Activated CD4-positive, alpha-beta T cell treated with anti-CD3 and anti-CD28 coated beads for 1 hour (primary cell): ENCODE results near the gene SGMS2.
"Not testable (repeated sequence)": the region's sequence is repeated elsewhere in the genome, so short reads cannot be mapped to it uniquely, and the experiment has no call there.

Experiments
- DNase-seq: peaks from one replicate; pipeline ENCODE4 v3.0.0-alpha.2; 2020

SGMS2 gene

DNA sequence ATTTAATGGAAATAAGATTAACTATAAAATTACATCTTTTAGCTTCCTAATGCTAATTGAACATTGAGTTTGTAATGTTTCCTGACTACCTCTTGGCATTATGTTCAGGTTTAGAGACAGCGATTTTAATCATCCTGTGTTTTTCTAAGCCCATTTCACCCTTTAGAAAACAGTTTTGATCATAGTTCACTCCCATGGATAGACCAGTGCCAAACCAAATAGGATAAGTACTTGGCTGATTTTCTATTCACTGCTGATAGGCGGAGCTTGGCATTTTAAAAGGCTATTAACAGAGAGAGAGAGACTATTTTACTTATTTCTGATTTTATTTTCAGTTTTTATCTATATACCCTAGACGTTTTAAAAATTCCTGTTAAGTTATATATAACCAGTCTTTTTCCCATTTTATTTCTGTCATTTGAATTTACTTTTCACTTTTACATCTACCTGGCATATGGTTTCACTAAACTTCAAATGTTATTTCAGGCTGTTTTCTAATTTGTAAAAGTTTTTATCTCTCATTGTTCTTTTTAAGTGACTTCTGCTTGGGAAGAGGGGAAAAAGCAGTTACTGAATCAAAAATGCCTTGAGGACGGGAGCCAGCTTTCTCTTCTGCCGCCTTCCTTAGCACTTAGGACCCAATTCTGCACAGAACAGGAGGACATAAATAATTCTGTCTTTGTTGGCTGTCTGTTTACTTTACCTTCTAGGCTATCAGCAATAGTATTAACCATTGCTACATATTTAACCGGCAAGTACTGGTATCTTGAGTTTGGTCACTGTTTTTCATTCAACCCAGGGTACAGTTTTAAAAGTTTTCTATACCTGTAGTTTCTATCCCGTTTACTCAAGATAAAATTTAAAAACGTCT lies 46.4 kb downstream of the SGMS2 start:
- DNase-seq = no peak

DNA sequence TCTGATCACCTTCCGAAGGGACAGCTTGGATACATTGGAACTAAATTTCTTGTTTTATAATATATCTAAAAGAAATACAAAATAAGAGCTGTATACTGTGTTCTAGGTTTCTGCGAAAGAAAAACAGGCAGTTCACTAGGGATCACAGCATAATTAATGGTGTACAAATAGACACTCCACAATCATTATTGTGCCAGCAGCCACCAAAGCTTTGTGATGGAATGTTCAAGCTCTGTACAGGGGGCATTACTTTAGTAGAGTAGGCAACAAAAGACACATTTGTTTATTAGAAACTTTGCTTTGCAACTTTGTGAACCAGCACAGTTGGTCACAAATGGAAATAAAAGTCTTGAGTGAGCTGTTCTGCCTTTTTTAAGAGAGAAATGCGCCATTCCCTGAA lies 49.3 kb downstream of the SGMS2 start:
- no peak for DNase-seq

DNA sequence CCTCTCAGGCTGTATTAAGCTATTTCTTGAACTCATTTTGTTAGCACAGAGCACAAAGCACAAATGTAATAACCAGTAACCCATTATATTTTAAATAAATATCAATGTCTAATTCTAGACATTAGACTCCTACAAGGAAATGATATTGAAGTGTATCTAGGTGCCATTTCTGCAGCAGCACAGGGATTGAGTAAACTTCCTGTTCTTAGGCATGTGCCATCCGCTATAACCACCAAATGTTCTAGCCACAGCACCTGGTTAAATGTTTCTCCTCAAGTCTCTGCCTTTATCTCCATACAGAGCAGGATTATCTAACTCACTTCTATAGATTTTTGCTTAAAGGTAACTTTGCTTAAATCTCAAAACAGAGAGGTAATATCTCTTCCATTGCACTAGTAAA lies 51.4 kb downstream of the SGMS2 start:
- DNase-seq = no peak

DNA sequence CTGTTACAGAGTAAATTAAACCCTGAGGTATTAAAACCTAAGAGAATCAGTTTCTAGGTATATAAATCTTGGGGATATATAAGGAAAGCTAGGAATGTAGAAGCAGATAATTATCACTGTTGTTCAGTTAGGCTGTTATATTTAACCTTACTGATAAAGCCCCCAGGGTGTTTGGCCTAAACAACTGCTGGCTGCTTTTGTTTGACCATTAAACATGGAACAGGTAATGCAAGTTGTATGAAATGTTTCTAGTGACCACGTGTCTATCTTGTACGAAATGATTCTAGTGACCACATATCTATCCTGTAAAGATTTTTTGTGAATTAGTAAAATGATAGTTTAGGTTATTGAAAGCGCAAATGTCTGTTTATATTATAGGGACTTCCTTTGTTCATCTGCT lies 52.6 kb downstream of the SGMS2 start:
- DNase-seq = no peak

DNA sequence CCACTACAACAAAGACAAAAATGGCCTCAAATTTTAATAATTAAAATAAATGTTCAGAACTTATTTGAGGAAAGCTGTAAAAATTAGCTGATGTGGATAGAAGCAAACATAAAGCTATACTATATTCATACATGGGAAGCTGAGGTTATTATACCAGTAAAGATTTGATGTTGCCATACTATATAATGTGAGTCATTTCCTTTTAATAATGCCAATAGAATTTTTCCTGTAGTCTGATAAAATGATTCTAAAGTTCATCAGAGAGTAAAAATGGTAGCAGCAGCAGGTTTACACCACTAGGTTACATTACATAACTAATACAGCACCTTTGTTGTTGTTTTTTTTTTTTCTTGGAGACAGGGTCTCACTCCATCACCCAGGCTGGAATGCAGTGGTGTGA lies 61.1 kb downstream of the SGMS2 start:
- no peak for DNase-seq

DNA sequence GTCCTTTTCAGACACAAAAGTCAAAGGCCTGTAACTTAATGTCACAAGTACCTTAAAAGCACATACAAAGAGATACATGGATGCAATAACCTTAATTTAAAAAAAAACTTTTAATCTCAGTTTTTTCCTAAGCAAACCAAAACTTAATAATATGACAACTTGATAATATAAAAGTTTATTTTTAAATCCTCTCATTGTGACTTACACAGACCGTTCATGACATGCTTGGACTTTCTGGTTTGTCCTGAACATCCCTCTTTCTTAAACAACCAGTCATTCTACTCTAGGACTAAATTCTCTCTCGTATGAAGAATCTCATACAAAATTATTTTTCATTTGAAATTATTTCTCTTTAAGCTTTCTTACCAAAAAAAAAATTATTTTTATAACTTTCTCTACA lies 63.5 kb downstream of the SGMS2 start:
- DNase-seq = no peak

DNA sequence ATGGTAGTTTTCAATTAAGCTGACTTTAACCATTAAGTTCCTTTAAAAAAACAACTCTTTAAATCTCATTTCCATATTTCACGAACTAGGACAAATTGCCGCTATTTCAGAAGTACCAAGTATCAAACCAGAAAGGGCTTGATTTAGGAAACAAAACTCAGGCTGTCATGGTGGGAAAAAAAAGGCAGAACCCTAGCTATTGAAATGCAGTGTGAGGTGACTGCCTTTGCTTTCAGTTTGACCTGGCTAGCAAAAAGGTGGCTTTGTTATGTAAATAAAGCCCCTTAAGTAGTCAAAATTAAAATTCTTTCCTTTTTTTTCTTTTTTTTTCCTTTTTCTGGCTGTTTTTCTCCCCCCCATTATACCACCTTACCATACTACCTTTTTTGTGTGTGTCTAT lies 66.0 kb downstream of the SGMS2 start:
- no peak for DNase-seq

DNA sequence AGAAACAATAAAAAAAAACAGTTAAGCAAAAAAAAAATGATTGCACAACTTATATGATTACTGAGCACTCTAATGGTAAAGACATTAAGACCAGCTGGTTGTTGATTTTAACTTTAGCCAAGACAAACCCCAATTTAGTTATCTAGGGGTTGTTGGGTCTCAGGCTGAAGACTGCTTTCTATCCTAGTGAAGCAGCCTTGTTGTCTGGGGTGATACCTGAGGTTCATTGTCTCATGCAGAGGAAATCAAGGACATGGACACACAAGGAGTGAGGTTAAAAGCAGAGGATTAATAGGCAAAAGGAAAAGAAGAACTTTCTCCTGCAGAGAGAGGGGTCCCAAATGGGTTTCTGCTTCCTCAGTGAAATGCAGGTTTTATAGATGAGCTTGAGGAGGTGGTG lies 66.6 kb downstream of the SGMS2 start:
- no peak for DNase-seq

DNA sequence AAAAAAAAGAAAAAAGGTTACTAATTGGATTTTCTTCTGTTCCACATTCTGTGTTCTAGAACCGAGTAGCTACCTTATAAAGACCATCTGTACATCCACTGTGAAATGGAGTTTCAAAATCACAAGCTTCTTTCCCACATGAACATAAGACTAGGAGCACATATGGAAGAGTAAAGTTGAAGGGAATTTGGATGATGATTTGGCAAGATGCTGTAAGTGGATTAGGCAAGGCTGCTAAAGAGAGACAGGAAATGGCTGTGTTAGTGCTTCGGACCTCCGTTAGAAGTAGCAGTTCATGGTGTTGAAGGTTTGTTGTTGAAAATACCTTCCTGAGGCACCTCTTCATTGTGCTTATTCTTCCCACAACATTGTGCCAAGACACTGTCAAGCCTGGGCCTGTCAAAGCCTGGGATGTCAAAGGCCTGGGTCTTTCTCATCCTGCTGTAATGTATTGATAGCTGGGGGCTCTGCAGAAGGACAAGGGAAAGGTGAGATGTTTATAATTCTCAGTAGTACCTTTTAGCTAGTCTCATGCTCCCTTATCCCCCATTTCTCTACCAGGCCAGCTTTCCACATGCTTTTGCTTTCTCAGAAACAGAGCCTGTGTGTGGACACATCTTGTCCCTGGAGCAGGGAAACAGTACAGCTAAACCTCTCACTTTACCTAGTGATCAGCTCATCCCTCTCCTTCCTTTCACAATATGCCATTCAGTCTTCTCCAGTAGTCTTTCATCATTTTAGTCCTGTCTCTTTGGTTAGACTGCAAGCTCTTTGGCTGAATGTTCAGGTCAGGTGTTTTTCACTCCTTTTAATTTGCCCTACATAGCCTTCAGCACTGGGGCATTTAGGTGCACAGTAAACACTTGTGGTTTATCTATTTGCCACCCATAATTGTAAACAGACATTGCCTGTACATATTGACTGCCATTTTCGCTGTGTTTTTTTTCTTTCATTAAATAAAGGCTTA lies 68.7 kb downstream of the SGMS2 start:
- DNase-seq = no peak

DNA sequence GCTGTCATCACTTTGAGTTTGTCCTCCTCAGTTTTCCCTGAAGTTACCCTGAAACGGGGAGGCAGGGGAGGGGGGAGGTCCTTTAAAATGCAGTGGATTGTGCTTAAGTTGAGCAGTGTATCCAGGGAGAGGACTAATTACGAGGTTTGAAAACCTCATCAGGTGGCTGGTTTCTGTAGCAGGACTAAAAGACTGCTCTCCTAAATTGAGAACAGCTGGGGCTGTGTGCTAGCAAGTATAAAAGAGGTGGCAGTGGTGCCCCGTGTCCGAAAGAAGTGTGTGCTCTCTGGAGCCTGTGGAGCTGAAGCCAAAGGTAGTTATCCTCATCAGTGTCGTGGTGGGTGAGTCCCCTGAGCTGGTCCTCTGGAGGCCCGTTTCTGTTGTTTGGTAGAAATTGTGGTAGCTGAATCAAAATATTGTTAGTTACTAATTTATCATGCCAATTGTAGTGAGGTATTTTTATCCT lies 69.4 kb downstream of the SGMS2 start:
- DNase-seq = no peak

DNA sequence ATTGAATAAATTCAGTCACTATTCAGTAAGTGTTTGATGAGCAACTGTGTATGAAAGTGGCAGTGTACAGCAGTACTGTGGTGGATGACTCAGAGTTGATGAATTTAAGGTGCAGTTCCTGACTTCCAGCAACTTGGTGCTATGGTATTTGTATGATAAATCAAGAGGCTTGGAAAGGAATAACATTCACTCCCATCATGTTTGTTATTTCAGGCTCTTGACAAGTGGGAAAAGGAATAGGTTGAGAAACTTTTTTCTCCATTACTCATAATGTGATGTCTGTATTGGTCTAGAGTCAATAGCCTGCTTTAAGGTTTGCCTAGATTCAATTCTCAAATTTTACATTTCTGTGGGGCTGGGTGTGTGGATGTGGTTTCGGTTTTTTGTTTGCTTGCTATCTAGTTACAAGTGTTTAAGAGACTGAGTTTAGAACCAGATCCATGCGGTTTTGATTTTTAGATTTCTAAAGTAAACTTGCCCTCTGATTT lies 71.5 kb downstream of the SGMS2 start:
- DNase-seq = no peak

DNA sequence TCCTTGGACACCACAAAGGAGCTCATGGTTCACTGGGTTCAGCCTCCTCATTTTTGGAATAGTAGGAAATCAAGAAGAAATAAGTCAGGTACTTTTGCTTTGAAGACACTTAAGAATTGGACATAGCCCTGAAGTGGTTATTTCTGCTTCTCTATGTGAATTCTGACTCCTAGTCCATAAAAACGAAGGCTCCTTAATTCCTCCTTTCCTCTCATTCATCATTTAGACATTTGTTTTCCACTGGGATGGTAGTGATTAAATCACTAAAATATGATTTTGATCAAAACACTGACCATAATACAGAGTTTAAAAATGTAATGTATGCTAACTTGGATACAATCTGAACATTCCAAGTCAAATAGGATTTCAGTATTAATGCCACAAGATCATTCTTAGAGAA lies 71.9 kb downstream of the SGMS2 start:
- DNase-seq = no peak

DNA sequence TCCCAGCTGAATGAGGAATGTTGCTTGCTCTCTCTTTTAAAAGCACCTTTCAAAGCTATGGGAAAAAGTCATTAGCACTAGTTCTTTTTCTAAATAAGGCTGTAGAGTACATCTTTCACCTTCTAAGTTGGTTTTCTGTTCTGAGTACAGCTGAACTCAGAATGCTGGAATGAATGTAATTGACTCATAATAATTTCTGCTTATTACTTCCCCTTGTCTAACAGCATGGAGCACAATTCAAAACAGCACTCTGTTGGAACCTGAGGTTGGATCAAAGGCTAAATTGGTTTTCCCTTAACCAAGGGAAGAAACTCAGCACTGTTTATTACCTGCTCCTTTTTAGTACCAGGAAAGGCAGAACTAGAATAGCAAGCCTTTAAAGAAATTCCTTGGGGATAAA lies 73.1 kb downstream of the SGMS2 start:
- no peak for DNase-seq

DNA sequence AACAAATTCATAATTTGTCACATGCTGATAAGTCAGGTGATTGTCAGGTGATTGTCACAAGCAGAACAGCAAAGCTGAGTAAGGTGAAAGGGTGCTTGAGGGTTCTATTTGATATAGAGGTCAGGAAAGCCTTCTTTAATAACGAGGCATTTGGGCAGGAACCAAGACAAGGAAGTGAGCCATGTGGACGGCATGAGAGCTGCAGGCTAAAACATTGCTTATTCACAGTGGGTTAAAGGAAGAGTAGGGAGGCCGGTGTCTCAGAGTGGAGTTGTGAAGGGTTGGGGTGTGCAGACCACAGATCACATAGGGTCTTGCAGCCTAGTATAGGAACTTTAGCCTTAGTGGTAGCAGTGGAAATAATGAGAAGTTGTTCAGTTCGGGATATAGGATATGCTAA lies 75.3 kb downstream of the SGMS2 start:
- DNase-seq = no peak

DNA sequence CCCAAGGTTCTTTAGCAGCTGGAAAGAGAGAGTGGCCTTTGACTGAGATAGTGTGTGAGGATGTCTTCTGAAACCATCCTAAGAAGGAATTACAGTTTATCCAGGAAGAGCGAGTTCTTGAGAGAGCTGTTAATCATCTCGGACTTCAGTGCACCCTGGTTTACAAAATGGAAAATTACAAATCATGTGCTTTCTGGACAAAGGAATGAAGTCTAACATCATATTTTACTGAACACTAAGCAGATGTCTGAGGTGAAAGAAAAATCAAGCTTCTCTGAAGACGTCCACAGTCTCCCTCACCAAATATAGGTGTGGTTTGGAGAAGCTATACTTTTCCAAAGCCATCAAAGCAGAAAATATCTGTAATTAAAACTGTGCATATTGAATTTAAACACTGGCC lies 75.8 kb downstream of the SGMS2 start:
- no peak for DNase-seq

DNA sequence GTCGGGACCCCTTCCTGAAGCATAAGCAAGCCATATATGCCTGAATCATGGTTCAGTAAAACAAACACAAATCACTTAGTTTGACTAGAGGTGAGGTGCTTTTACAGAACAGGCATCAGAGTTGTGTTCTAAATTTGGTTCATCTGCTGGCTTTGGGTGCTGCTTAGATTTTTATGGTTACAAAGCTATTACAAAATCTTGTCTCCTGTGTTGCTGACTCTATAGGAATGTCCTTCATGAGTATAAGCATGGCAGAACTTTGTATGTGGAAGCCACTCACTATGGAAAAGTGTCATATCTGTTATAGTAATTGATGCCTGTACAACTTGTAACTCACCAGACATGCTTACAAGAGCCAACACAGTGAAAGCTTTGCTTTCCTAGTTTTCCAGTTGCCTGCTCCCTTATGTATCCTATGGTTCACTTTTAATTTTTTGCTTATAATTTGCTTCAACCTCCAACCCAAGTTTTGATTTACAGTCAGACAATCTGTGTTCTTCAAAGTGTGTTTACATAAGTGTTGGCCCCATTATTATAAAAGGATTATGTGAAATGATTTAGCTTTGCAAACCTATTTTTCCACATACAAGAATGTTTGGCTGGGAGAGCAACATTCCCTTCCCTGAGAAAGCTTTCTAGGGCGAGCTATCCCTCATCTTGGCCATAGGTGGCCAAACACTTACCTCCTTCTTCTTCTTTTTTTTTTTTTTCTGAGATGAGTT lies 76.6 kb downstream of the SGMS2 start:
- no peak for DNase-seq

DNA sequence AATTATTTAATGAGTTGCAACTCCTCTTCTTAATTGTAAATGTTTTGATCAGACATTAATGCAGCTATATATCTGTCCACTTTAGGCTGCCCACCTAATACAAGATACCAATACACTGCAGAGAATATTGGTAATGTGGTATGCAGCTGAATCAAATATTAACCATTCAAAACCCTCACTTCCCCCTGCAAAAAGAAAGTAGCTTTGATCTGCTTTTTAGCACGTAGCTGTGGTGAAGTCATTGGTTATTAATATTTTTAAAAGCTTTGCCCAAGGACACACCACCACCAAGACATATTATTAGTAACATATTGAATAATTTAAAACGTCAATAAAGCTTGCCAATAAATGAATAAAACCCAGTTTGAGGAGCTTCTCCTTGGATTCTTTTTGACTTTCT lies 78.0 kb downstream of the SGMS2 start:
- no peak for DNase-seq

DNA sequence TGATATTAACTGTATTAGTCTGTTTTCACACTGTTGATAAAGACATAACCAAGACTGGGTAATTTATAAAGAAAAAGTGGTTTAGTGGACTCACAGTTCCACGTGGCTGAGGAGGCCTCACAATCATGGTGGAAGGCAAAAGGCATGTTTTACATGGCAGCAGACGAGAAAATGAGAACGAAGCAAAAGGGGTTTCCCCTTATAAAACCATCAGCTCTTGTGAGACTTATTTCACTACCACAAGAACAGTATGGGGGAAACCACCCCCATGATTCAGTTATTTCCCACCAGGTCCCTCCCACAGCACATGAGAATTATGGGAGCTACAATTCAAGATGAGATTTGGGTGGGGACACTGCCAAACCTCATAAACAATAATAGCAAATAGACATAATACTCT lies 80.3 kb downstream of the SGMS2 start:
- DNase-seq = not testable (repeated sequence)

DNA sequence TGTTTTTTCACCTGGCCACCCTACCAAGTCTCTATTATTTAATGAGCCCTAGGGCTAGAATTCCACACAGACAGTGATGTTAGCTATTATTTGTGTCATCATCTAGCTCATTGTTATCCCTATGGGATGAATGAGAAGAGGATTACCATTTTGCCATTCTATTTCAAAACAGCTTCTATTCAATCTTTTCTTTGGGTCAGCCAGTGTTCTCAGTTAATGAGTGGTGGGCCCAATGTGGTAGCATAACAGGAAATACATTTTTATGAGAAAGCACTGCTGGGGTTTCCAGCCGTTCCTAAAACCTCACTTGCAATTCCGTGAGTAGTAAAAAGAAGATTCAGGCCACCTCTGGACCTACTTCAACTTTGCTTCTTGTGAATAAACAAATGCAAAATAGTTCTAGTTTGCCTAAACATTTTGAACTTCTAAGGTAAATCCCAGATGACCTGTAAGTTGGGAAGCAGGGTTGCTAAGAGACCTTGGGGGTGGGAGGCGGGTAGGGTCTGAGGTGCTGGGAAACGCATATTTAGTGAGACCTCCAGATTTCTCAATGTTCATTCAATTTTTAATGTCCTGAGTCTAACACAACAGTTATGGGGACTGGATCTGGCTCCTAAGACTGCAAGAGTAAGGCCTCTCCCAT lies 81.8 kb downstream of the SGMS2 start:
- no peak for DNase-seq

DNA sequence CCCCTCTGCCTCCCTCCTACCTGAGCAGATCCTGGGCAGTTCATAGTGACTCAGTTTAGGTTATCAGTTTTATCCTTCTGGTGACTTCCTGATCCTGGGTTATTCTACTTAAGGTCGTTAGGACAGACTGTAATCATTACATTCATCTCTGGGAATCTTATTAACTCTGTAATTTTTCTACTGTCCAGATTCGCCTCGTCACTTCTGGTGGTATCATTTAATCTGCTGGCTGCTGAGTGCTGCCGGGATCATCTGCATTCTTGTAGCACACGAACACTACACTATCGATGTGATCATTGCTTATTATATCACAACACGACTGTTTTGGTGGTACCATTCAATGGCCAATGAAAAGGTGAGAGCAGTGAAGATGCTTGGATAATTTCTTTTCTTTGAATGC lies 83.6 kb downstream of the SGMS2 start:
- DNase-seq = no peak

DNA sequence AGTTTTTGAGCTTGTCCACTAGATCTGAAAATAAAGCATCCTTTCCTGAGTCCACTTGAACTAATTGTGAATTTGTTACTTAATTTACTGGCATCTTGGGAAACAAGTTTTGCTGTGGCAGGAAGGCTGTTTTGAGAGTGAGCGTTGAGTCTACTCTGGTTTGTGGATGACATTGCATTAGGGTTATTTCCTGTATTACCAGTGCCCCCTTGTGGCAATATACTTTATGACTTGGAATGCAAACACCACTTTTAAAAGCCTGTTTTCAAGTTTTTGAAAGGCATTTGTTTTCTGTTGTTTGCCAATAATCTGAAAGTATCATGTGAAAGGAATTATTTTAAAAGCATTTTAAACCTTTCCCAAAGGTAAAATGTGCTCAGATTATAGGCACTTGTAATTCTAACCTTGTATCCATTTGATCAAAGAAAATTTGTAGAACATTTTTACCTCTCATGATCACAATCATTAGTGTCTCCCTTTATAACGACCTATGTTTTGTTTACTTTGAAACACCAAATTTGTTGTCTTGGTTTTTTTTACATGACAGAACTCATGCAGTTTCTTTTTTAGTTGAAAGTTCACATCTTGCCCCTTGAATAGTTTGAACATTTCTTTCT lies 88.7 kb downstream of the SGMS2 start:
- DNase-seq = no peak

DNA sequence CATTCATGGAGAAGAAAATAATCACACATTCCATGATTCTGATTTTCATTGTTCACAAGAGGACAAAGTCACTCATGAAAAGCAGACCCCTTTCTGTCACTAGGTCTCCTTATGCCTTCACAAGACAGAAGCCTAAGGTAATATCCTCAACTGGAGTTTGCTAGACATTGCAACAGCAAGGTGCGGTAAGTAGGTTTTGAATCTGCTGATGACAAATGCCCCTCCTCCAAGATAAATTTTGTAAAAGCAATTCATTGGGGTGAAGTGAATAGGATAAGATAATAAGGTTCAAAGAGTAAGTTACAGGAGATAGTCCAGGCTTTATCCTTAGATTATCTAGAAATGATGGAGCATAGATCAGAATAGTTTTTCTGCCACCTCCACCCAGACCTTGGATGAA lies 90.5 kb downstream of the SGMS2 start:
- no peak for DNase-seq
